HUES6 (cell line): ENCODE data around the gene B3GAT1.
A peak's percentile ranks its signal among the peaks of the same experiment; 100 is the strongest.

ENCODE experiments used
- H3K27ac ChIP-seq: 2 replicates; pipeline ENCODE4 v1.7.0; 2013; ENCODE audit warnings: low read depth, mild to moderate bottlenecking, low read length, inconsistent platforms
- H3K27me3 ChIP-seq: 2 replicates; pipeline ENCODE4 v1.6.1; 2013; ENCODE audit warnings: low read length; ENCODE audit not compliant: control insufficient read depth, insufficient read depth
- H3K36me3 ChIP-seq: 2 replicates; pipeline ENCODE4 v1.6.1; 2013; ENCODE audit warnings: low read length; ENCODE audit not compliant: control insufficient read depth, insufficient read depth
- H3K4me1 ChIP-seq: 2 replicates; pipeline ENCODE4 v1.6.1; 2013; ENCODE audit warnings: low read length; ENCODE audit not compliant: control insufficient read depth, insufficient read depth
- H3K4me3 ChIP-seq: 2 replicates; pipeline ENCODE4 v1.5.1; 2013; ENCODE audit warnings: low read depth, low read length
- H3K9ac ChIP-seq: one replicate; pipeline ENCODE4 v1.6.1; 2013; ENCODE audit warnings: mild to moderate bottlenecking, low read length
- H3K9me3 ChIP-seq: 2 replicates; pipeline ENCODE4 v1.6.1; 2013; ENCODE audit warnings: low read depth, low read length; ENCODE audit not compliant: control insufficient read depth, insufficient read depth

The B3GAT1 gene

GRCh38 chr11:134340354-134340964 is 71.6 kb downstream of the B3GAT1 start:
- Histone ChIP-seq H3K27ac (no peak overlapping the region), H3K36me3 (no peaks in the 10 kb centered on the region), H3K9ac (no peak overlapping the region), H3K4me3 (no peak overlapping the region), H3K9me3 (no peaks in the 10 kb centered on the region), H3K4me1 (no peaks in the 10 kb centered on the region), H3K27me3 (peaks cover 10% of the 10 kb centered on the region; the same call in 1 of the 2 replicates)

DNA sequence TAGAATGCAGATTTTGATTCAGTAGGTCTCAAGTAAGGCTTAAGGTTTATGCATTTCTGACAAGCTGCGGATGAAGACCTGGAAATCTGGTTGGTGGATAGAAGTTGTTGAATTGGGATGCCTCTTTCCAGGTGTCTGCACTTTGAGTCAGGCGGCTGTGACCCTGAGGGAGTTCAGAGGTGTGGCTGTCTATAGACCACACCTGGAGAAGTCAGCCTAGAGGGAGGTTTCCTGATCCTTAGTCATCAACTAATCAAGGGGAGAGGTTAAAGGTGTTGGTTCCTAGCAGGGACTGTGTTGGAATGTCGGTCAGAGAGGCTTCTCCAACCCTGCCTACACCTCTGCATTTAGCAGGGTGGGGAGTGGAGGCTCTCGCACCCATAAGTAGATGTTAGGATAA is 72.3 kb downstream of the B3GAT1 start:
- H3K9me3 ChIP-seq: no peaks in the 10 kb centered on the region
- H3K27ac ChIP-seq: no peak overlapping the region
- no peak overlapping the region for H3K9ac ChIP-seq
- no peaks in the 10 kb centered on the region for H3K36me3 ChIP-seq
- peaks cover 17% of the 10 kb centered on the region for H3K27me3 ChIP-seq
- no peaks in the 10 kb centered on the region for H3K4me1 ChIP-seq
- no peak overlapping the region for H3K4me3 ChIP-seq

DNA sequence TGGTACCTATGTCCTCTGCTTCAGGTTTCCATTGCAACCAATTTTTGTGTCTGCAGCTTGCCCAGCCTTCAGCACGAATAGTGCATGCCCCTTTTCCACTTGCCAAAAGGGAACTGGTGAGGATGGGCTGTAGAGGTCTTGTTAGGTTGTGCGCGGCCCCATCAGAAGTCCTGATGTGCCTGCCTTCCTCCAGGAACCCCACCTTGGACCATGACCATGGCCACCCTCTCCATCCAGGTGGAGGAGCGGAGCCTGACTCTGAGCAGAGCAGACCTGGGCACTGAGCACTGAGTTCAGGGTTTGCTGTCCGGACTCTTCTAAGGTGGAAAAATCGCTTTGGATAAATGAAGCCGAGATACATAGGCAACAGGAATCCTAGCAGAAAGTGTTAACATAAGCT is 73.4 kb downstream of the B3GAT1 start:
- Histone ChIP-seq H3K36me3 (no peaks in the 10 kb centered on the region), H3K27me3 (peaks cover 28% of the 10 kb centered on the region), H3K4me1 (no peaks in the 10 kb centered on the region), H3K9ac (no peak overlapping the region), H3K4me3 (no peak overlapping the region), H3K27ac (no peak overlapping the region), H3K9me3 (no peaks in the 10 kb centered on the region)

- Histone ChIP-seq H3K36me3 (no peaks in the 10 kb centered on the region), H3K27me3 (peaks cover 34% of the 10 kb centered on the region), H3K27ac (no peak overlapping the region), H3K9ac (no peak overlapping the region), H3K4me3 (no peak overlapping the region), H3K9me3 (no peaks in the 10 kb centered on the region), H3K4me1 (no peaks in the 10 kb centered on the region)
Measured at GRCh38 chr11:134338068-134338467, 74.0 kb downstream of the B3GAT1 start.

GRCh38 chr11:134337051-134337450 is 75.0 kb downstream of the B3GAT1 start:
- H3K4me1 ChIP-seq: 0 out of 2 replicates have a peak, but pooled peaks cover 5% of the 10 kb centered on the region
- no peak overlapping the region for H3K4me3 ChIP-seq
- H3K36me3 ChIP-seq: no peaks in the 10 kb centered on the region
- no peaks in the 10 kb centered on the region for H3K9me3 ChIP-seq
- H3K9ac ChIP-seq: no peak overlapping the region
- H3K27ac ChIP-seq: no peak overlapping the region
- peaks cover 38% of the 10 kb centered on the region for H3K27me3 ChIP-seq

GRCh38 chr11:134334796-134335571 is 77.1 kb downstream of the B3GAT1 start:
- Histone ChIP-seq H3K9ac (no peak overlapping the region), H3K4me1 (peaks cover 12% of the 10 kb centered on the region), H3K4me3 (no peak overlapping the region), H3K9me3 (no peaks in the 10 kb centered on the region), H3K27me3 (peaks cover 55% of the 10 kb centered on the region), H3K27ac (no peak overlapping the region), H3K36me3 (no peaks in the 10 kb centered on the region)

DNA sequence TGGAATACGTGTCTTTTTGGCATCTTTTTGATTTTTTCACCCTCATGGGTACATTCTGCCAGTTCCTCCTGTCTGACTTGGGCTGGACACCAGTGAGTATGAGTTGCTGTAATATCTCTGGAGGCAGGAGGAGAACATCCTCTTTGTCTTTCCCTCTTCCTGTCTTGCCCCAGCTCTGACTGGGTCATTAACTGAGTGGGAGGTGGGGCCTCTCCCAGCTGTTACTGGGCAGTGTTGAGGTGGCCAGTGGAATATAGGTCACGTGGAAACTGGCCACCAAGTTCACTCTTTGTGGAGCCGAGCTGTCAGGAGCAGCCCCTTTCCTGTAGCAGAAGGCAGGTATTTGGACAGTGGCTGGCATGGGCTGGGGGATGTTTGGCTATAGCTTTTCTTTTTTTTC is 78.1 kb downstream of the B3GAT1 start:
- Histone ChIP-seq H3K4me1 (peaks cover 12% of the 10 kb centered on the region), H3K27me3 (peaks cover 56% of the 10 kb centered on the region), H3K4me3 (no peak overlapping the region), H3K27ac (no peak overlapping the region), H3K36me3 (no peaks in the 10 kb centered on the region), H3K9ac (no peak overlapping the region), H3K9me3 (no peaks in the 10 kb centered on the region)

DNA sequence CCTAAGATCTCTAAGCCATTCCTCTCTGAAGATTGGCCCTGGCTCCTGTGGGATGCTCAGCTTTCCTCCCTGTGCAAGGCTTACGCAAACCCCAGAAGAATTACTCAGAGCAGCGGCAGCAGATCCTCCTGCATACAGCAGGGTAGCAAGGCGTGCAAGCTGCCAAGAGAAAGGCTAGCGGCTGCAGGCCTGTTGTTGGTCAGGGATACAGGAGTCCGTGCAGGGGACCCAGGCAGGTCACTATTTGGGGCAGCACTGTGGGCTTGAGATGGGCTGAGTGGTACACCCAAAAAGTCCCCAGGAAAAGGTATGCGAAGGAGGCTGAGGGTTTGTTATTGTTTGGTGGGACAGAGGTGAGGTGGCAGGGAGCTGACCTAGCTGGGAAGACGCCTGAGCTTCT is 78.7 kb downstream of the B3GAT1 start:
- Histone ChIP-seq H3K4me3 (no peak overlapping the region), H3K27ac (no peak overlapping the region), H3K9ac (no peak overlapping the region), H3K9me3 (no peaks in the 10 kb centered on the region), H3K36me3 (no peaks in the 10 kb centered on the region), H3K4me1 (peaks cover 12% of the 10 kb centered on the region), H3K27me3 (peaks cover 56% of the 10 kb centered on the region)

DNA sequence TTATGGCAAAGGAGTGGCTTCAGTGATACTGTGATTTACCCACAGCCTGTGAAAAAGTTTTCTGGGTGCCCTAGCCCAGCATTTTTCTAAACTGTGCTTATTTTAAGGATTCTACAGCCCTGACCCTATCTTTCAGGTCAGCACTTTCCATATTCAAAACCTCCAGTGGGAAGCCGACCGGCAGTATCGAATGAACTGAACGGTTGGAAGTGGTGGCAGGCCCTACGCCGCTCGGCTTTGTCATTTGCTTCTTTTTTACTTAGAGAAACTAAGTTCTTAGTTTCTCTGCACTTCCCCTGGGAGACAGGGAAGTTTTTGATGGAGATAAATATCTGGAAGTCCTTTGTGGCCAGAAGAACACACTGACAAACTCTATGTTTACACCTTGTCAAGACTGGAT is 79.3 kb downstream of the B3GAT1 start:
- H3K36me3 ChIP-seq: no peaks in the 10 kb centered on the region
- peaks cover 56% of the 10 kb centered on the region for H3K27me3 ChIP-seq
- H3K4me1 ChIP-seq: peaks cover 12% of the 10 kb centered on the region
- H3K4me3 ChIP-seq: peak overlapping the region; percentile 85
- no peaks in the 10 kb centered on the region for H3K9me3 ChIP-seq
- H3K27ac ChIP-seq: no peak overlapping the region
- H3K9ac ChIP-seq: no peak overlapping the region

DNA sequence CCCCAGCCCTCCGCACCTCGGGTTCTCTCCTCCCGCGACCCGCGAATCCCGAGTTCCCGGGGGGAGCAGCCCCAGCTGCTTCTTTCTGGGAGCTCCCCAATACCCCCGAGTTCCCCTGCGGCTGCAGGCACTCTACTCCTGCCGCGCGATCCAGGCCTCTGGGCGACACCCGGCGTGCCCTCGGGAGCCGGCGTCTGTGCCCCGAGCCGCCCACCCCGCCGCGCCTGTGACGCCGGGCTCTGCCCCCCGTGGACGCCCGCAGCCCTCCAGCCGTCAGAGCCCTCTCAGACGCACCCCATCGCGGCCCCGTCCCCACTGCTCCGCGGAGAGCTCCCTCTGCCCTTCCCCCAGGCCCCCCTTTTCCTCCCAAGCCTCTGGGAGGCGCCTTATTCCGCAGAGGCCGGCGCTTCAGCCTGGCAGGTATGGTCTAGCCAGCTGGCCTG is 79.8 kb downstream of the B3GAT1 start:
- Histone ChIP-seq H3K9me3 (no peaks in the 10 kb centered on the region), H3K4me3 (peak overlapping the region; percentile 85), H3K4me1 (peaks cover 12% of the 10 kb centered on the region), H3K9ac (no peak overlapping the region), H3K27me3 (peaks cover 56% of the 10 kb centered on the region), H3K36me3 (no peaks in the 10 kb centered on the region), H3K27ac (no peak overlapping the region)

- Histone ChIP-seq H3K4me3 (peak within 1 kb of the TSS; percentile 85), H3K27ac (no peak within 1 kb of the TSS), H3K9ac (no peak within 1 kb of the TSS), H3K36me3 (no peaks in the 10 kb centered on the region), H3K4me1 (peaks cover 12% of the 10 kb centered on the region), H3K9me3 (no peaks in the 10 kb centered on the region), H3K27me3 (peaks cover 56% of the 10 kb centered on the region)
Measured at GRCh38 chr11:134331354-134332188, 80.5 kb downstream of the B3GAT1 start, which contains the start of gene GLB1L2. GLB1L2 (plus strand) TSS chr11:134331988; CDS start chr11:134332062, 74 bp downstream.
